ENCODE measurements around the gene FOXD2.
A peak's percentile ranks its signal among the peaks of the same experiment; 100 is the strongest.

The FOXD2 gene

GRCh38 chr1:47439017-47439818 lies 1.4 kb downstream of the FOXD2 start:
- Histone ChIP-seq H3K27ac (ENCODE audit: poor library complexity, severe bottlenecking) (no peak overlapping the region), H3K4me1 (ENCODE audit: insufficient read depth, poor library complexity, severe bottlenecking) (no peaks in the 10 kb centered on the region), H3K27me3 (ENCODE audit: insufficient read depth, poor library complexity, severe bottlenecking) (peaks cover 58% of the 10 kb centered on the region), H3K9me3 (ENCODE audit: severe bottlenecking) (no peaks in the 10 kb centered on the region), H3K36me3 (ENCODE audit: low read depth) (no peaks in the 10 kb centered on the region), H3K4me3 (ENCODE audit: severe bottlenecking) (peak overlapping the region; percentile 68)
- TF ChIP-seq, protein P1, sequence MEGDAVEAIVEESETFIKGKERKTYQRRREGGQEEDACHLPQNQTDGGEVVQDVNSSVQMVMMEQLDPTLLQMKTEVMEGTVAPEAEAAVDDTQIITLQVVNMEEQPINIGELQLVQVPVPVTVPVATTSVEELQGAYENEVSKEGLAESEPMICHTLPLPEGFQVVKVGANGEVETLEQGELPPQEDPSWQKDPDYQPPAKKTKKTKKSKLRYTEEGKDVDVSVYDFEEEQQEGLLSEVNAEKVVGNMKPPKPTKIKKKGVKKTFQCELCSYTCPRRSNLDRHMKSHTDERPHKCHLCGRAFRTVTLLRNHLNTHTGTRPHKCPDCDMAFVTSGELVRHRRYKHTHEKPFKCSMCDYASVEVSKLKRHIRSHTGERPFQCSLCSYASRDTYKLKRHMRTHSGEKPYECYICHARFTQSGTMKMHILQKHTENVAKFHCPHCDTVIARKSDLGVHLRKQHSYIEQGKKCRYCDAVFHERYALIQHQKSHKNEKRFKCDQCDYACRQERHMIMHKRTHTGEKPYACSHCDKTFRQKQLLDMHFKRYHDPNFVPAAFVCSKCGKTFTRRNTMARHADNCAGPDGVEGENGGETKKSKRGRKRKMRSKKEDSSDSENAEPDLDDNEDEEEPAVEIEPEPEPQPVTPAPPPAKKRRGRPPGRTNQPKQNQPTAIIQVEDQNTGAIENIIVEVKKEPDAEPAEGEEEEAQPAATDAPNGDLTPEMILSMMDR (IDR thresholded peaks at IDR 0.05; ENCODE audit: poor library complexity, severe bottlenecking), result no peak
- DNase-seq (ENCODE audit: low spot score) (no peak), ATAC-seq (ENCODE audit: low read depth) (no peak)

DNA sequence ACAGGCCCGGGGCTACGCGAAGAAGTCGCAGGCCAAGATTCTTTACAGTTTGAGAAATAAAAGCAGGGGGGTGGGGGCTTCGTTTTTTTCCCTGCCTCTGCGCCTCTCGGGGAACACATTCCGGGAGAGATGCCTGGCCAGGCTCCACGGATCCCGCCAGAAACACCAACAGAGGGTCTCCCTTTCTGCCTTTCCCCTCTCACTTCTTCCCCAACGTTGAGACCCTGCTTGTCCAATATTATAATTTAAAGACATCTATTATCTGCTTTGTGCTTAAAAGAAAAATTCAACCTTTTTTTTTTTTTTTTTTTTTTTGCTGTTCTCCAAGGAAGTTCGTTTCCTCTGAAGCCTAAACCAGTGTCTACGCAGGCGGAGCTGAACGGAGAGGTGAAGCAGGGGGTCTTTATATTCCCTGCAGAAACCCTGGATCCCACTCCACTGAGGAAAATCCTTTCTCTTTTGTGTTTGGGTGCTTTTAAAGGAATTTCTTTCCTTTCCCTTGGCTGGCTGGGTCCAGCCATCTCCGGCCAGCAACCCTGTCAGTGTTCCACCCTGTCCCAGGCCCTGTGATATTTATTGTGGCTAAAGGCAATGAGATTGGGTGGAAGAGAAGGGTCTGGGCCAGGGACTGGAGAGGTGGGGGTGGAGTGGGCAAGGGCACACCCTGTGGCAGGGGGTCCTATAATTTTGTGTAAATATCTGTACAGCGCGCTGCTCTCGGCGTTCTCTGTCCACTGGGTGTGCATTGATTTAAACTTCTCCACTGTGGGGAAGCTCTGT lies 2.2 kb downstream of the FOXD2 start:
- DNase-seq (ENCODE audit: low spot score) (no peak), ATAC-seq (ENCODE audit: low read depth) (no peak)
- TF ChIP-seq, protein P1 (IDR thresholded peaks at IDR 0.05; ENCODE audit: poor library complexity, severe bottlenecking), result no peak
- H3K27ac ChIP-seq (ENCODE audit: poor library complexity, severe bottlenecking), result no peak overlapping the region
- no peaks in the 10 kb centered on the region for H3K9me3 ChIP-seq (ENCODE audit: severe bottlenecking)
- no peaks in the 10 kb centered on the region for H3K36me3 ChIP-seq (ENCODE audit: low read depth)
- H3K4me1 ChIP-seq (ENCODE audit: insufficient read depth, poor library complexity, severe bottlenecking), result no peaks in the 10 kb centered on the region
- no peak overlapping the region for H3K4me3 ChIP-seq (ENCODE audit: severe bottlenecking)
- H3K27me3 ChIP-seq (ENCODE audit: insufficient read depth, poor library complexity, severe bottlenecking), result peaks cover 66% of the 10 kb centered on the region

GRCh38 chr1:47440599-47441081 lies 2.8 kb downstream of the FOXD2 start:
- H3K27me3 ChIP-seq (ENCODE audit: insufficient read depth, poor library complexity, severe bottlenecking), result peaks cover 72% of the 10 kb centered on the region
- no peak overlapping the region for H3K27ac ChIP-seq (ENCODE audit: poor library complexity, severe bottlenecking)
- ATAC-seq (ENCODE audit: low read depth) (no peak), DNase-seq (ENCODE audit: low spot score) (no peak)
- H3K9me3 ChIP-seq (ENCODE audit: severe bottlenecking), result no peaks in the 10 kb centered on the region
- no peak overlapping the region for H3K4me3 ChIP-seq (ENCODE audit: severe bottlenecking)
- TF ChIP-seq, protein P1 (IDR thresholded peaks at IDR 0.05; ENCODE audit: poor library complexity, severe bottlenecking), result no peak
- no peaks in the 10 kb centered on the region for H3K36me3 ChIP-seq (ENCODE audit: low read depth)
- H3K4me1 ChIP-seq (ENCODE audit: insufficient read depth, poor library complexity, severe bottlenecking), result no peaks in the 10 kb centered on the region

DNA sequence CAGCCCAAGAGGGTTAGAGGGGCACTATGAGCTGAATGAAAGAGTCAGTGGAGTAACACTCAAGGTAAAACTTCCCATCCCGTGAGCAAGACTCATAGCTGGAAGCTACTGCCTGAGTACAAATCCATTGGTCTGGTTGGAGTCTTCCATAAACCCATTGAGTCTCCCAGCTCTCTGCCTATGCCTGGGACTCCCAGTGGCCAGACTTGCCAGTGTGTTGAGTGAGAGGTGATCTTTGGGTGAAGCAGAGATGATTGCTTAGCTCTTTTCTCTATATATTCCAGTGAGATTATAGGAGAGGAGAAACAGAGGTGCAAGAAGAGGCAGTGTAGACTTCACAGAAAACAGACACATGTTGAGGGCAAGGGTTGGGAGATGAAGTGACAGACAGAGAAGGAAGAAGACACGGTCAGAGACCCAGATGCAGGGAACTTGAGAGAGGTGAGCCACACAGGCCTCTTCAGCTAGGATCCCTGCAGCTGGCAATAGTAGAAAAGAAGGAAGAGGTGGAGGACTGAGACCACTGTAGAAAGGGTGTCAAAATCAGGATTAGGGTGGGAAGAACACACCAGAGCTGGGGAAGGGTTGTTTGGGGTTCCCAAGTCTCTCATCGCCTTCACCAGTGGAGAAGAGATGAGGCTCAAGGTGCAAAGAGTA lies 3.7 kb downstream of the FOXD2 start:
- TF ChIP-seq, protein P1 (IDR thresholded peaks at IDR 0.05; ENCODE audit: poor library complexity, severe bottlenecking), result no peak
- Histone ChIP-seq H3K9me3 (ENCODE audit: severe bottlenecking) (no peaks in the 10 kb centered on the region), H3K4me1 (ENCODE audit: insufficient read depth, poor library complexity, severe bottlenecking) (no peaks in the 10 kb centered on the region), H3K4me3 (ENCODE audit: severe bottlenecking) (no peak overlapping the region), H3K36me3 (ENCODE audit: low read depth) (no peaks in the 10 kb centered on the region), H3K27me3 (ENCODE audit: insufficient read depth, poor library complexity, severe bottlenecking) (peaks cover 82% of the 10 kb centered on the region), H3K27ac (ENCODE audit: poor library complexity, severe bottlenecking) (no peak overlapping the region)
- DNase-seq (ENCODE audit: low spot score) (no peak), ATAC-seq (ENCODE audit: low read depth) (no peak)
